H1 (cell line): ENCODE results near the gene SORCS3. TPM values are rescaled to one million over a fixed set of nuclear protein-coding genes. Genes with fewer than 3 reads are reported as not detected.

Source experiments
- ATF2 ChIP-seq: IDR thresholded peaks from 2 replicates; pipeline ENCODE4 v1.6.1; 2012; ENCODE audit warnings: low read length, inconsistent platforms
- EP300 ChIP-seq, 2 experiments: IDR thresholded peaks; 1 replicate in 1 of 2; 2 replicates in 1 of 2; pipeline ENCODE4 v1.6.1; 2011 to 2012; ENCODE audit warnings: low read depth in 2 of 2, low read length in 2 of 2, mild to moderate bottlenecking in 2 of 2, borderline replicate concordance in 1 of 2, inconsistent platforms in 1 of 2, moderate library complexity in 1 of 2
- JUND ChIP-seq: IDR thresholded peaks from 2 replicates; pipeline ENCODE4 v1.6.1; 2011; ENCODE audit warnings: mild to moderate bottlenecking, improper control_type of control experiment, low read length
- polyA plus RNA-seq, 7 experiments: library from polyadenylated mRNA; depleted of rRNA in 3 of 7; stranded (reverse) in 5 of 7; unstranded in 2 of 7; fragments of >200 nt in 5 of 7; fragments of 200-250 nt in 2 of 7; gene quantifications; 1 replicate in 5 of 7; 2 replicates in 1 of 7; 4 replicates in 1 of 7; pipeline versions ENCODE4 v1.2.1 to v1.2.3, GENCODE V29; 2011 to 2013; ENCODE audit warnings: missing spikeins in 2 of 7, mixed read lengths in 2 of 7
- total RNA-seq: library from RNA; stranded (reverse); fragmentation: NEBNext Ultra II Directional; extraction: Animal tissue kit (Norgen Biotek cat#: 25700); gene quantifications from 2 replicates; pipeline ENCODE4 v1.2.1, GENCODE V29; 2021

SORCS3 gene
- total and polyA plus RNA-seq, 2 of the 8 experiments (the other 6 are each of a cell fraction or from before 2014, with no cell fraction given), result 0.26 to 0.88 TPM

DNA sequence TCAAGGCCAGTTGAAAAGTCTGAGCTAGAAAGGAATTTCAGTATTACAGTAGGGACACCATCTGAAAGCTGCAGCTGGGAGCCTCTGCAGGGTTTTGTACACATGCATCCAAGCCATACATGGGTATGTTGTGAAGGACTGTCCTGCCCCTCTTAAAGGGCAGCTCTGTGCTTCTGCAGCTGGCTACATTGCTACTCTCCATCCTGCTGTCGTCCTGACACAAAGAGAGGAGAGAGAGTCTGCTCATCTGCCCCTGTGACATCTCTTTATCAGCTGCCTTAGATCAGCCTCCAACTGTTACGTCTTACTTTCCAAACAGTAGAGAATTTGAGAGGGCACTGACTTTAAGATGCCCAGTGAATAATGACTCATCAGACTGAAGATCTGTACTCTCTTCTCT lies 602.7 kb downstream of the SORCS3 start (continued):
- no peak for TF ChIP-seq ATF2
- no peak for TF ChIP-seq EP300 (IDR thresholded peaks at IDR 0.05; ENCODE audit: borderline replicate concordance in 1 of 2, low read depth in 2 of 2, low read length in 2 of 2)
- TF ChIP-seq JUND, result no peak
